Glutamatergic neuron (in vitro differentiated cells): ENCODE data around the gene CXCL5. TPM values are rescaled to one million over a fixed set of nuclear protein-coding genes. Genes with fewer than 3 reads are reported as not detected.

Source experiments
- DNase-seq: peaks from one replicate; pipeline ENCODE4 v3.0.0; 2022
- H3K27ac Mint-ChIP-seq: one replicate; pipeline ENCODE4 v1.8.0; 2020; ENCODE audit warnings: mild to moderate bottlenecking, mixed read lengths, inconsistent platforms; ENCODE audit not compliant: unreplicated experiment
- H3K27me3 Mint-ChIP-seq: one replicate; pipeline ENCODE4 v1.8.0; 2020; ENCODE audit warnings: mild to moderate bottlenecking, moderate library complexity, mixed read lengths, inconsistent platforms; ENCODE audit not compliant: unreplicated experiment
- H3K36me3 Mint-ChIP-seq: one replicate; pipeline ENCODE4 v1.8.0; 2020; ENCODE audit warnings: mild to moderate bottlenecking, mixed read lengths, inconsistent platforms; ENCODE audit not compliant: unreplicated experiment
- H3K4me1 Mint-ChIP-seq: one replicate; pipeline ENCODE4 v1.8.0; 2020; ENCODE audit warnings: mild to moderate bottlenecking, low read depth, mixed read lengths, inconsistent platforms; ENCODE audit not compliant: unreplicated experiment
- H3K4me3 Mint-ChIP-seq: one replicate; pipeline ENCODE4 v1.8.0; 2020; ENCODE audit warnings: mild to moderate bottlenecking, mixed read lengths, inconsistent platforms; ENCODE audit not compliant: unreplicated experiment
- H3K9me3 Mint-ChIP-seq: one replicate; pipeline ENCODE4 v1.8.0; 2020; ENCODE audit warnings: mild to moderate bottlenecking, moderate library complexity, mixed read lengths, inconsistent platforms; ENCODE audit not compliant: unreplicated experiment
- total RNA-seq: library from RNA; stranded (reverse); fragmentation: NEBNext Ultra II Directional; extraction: Animal tissue kit (Norgen Biotek cat#: 25700); gene quantifications from one replicate; pipeline ENCODE4 v1.2.1, GENCODE V29; 2021; ENCODE audit not compliant: unreplicated experiment
- TF ChIP-seq, protein P1 (sequence below): fragments of 200-600 bp; sonication (generic); IDR thresholded peaks from one replicate; pipeline ENCODE4 v1.5.0; 2021; ENCODE audit not compliant: partially characterized antibody, unreplicated experiment

The CXCL5 gene
- total RNA-seq, 1 donor from 2014 or later, result not detected

DNA sequence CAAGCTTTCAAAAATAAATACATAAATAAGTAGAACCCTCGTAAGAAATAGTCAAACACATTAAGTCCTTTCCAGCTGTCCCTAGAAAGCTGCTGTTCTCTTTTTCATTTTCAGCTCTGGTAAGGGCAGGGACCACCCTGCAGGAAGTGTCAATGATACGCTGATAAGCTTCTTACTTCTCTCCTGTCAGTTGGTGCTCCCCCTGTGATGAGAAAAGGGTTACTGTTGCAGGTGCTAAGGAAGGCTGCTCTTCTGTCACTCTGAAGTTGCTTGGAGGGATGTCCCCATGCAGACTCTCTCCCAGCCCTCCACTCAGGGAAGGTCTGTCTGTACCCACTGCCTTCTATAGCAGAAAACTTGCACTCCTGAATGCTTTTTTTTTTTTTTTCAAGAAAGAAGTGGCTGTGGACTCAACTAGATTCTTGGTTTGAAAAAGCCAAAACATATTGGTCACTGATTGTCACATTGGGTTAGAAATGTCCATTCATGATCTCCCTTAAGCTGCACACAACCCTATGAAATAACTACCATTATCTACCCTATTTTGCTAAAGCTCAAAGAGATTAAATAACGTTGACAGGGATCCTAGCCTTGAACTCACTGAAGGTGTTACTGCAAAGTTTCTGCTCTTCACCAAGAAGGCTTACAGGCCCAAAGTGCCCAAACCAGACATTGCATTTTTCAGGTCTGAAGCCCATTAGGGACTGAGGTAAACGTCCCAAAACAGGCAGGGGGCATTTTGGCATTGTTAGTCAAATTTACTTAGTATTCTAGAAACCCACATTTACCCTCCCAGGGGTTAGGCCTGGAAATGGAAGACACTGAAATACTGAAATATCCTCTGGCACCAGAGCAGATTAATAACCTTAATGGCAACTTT lies 38.8 kb upstream of the CXCL5 start:
- Mint-ChIP-seq H3K27ac (no peak overlapping the region), H3K4me1 (peaks cover 2% of the 10 kb centered on the region), H3K36me3 (no peaks in the 10 kb centered on the region), H3K9me3 (no peaks in the 10 kb centered on the region), H3K4me3 (peak overlapping the region; percentile 88), H3K27me3 (no peaks in the 10 kb centered on the region)
- TF ChIP-seq, protein P1, sequence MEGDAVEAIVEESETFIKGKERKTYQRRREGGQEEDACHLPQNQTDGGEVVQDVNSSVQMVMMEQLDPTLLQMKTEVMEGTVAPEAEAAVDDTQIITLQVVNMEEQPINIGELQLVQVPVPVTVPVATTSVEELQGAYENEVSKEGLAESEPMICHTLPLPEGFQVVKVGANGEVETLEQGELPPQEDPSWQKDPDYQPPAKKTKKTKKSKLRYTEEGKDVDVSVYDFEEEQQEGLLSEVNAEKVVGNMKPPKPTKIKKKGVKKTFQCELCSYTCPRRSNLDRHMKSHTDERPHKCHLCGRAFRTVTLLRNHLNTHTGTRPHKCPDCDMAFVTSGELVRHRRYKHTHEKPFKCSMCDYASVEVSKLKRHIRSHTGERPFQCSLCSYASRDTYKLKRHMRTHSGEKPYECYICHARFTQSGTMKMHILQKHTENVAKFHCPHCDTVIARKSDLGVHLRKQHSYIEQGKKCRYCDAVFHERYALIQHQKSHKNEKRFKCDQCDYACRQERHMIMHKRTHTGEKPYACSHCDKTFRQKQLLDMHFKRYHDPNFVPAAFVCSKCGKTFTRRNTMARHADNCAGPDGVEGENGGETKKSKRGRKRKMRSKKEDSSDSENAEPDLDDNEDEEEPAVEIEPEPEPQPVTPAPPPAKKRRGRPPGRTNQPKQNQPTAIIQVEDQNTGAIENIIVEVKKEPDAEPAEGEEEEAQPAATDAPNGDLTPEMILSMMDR, result no peak
- DNase-seq, result no peak

DNA sequence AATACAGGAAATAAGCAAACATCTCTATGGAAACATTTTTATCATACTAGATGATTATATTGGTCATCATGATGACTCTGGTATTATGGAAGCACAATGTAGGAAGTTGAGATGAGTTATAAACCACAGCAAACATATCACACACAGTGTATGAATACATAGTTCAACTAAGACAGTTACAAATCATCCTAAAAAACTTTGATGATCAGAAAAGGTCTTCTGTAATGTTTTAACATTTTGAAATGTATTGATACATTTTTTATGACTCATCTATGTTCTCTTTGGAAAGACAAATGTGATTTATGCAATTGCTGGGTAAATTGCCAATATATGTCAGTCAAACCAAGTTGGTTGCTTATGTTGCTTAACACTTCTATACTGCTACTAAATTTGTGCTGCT lies 35.3 kb upstream of the CXCL5 start:
- Mint-ChIP-seq H3K4me3 (no peak overlapping the region), H3K27ac (no peak overlapping the region), H3K36me3 (no peaks in the 10 kb centered on the region), H3K9me3 (no peaks in the 10 kb centered on the region), H3K4me1 (no peaks in the 10 kb centered on the region), H3K27me3 (no peaks in the 10 kb centered on the region)
- TF ChIP-seq, protein P1, result no peak
- DNase-seq, result no peak

DNA sequence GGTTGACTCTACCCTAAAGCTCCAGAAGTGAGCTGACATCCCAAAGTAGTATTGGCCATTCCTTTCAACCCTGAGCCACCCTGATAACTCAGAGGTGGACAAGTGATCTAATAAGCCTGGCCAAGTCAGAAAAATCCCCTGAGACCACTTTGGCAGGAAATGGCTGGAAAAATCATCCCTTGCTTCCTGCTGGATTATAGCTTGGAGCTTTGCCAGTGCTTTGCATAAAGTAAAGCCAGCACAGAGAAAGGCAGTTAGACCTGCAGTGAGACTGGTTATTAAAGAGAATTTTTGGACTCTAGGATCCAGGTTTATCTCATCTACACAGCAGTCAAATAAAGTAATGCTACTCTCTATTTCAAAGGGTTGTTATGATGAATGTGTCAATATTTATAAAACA lies 33.6 kb upstream of the CXCL5 start:
- TF ChIP-seq, protein P1, result no peak
- no peaks in the 10 kb centered on the region for H3K9me3 Mint-ChIP-seq
- H3K4me1 Mint-ChIP-seq, result no peaks in the 10 kb centered on the region

DNA sequence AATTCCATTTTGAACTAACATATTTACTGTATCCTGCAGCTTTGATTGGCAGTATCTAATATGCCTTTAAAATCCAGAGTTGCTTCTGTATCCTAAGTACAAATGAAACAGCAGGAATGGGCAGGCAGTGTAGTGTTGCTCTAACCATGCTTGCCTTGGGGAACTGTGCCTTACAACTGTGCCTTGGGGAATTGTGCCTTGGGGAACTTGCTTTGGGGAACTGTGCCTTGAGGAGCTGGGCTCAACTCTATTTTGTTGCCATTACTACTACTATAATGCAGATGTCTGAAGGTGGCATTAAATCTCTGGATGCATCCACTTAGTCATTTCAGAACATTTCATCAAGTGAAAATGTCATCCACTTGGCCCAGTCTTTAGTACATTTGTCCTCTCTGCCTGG lies 33.1 kb upstream of the CXCL5 start:
- Mint-ChIP-seq H3K4me3 (no peak overlapping the region), H3K4me1 (no peaks in the 10 kb centered on the region), H3K9me3 (no peaks in the 10 kb centered on the region), H3K36me3 (no peaks in the 10 kb centered on the region), H3K27me3 (no peaks in the 10 kb centered on the region), H3K27ac (no peak overlapping the region)
- no peak for DNase-seq
- TF ChIP-seq, protein P1, result no peak

More for the DNA sequence above, 33.6 kb upstream of the CXCL5 start:
- DNase-seq, result no peak
- no peaks in the 10 kb centered on the region for H3K36me3 Mint-ChIP-seq
- H3K27ac Mint-ChIP-seq, result no peak overlapping the region
- no peaks in the 10 kb centered on the region for H3K27me3 Mint-ChIP-seq
- H3K4me3 Mint-ChIP-seq, result no peak overlapping the region

DNA sequence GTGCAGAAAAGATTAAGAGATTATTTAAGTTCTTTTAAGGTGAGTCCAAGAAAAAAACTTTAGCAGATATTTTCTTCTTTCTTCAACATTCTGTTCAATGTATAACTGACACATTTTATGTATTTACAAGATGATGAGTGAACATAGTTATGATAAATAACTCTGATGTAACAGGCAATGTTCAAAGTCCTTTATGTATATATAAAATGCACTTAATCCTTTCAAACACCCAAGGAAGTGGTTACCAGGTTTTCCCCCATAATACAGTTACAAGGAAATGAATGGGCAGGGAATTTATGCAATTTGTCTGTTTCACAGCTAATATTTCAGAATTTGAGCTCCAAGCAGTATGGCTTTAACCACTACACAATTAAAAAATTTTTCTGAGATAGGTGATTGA lies 31.8 kb upstream of the CXCL5 start:
- no peaks in the 10 kb centered on the region for H3K9me3 Mint-ChIP-seq
- DNase-seq, result no peak
- H3K27me3 Mint-ChIP-seq, result no peaks in the 10 kb centered on the region

More for the DNA sequence above, 31.8 kb upstream of the CXCL5 start:
- Mint-ChIP-seq H3K27ac (no peak overlapping the region), H3K4me1 (no peaks in the 10 kb centered on the region), H3K36me3 (no peaks in the 10 kb centered on the region), H3K4me3 (no peak overlapping the region)
- TF ChIP-seq, protein P1, result no peak
